GM18951 (cell line): ENCODE results near the gene QPCT.
"Not testable (repeated sequence)": the region's sequence is repeated elsewhere in the genome, so short reads cannot be mapped to it uniquely, and the experiment has no call there.

Experiments used
- POLR2A ChIP-seq: IDR thresholded peaks from 4 replicates; pipeline ENCODE4 v1.6.1; 2011; ENCODE audit warnings: mild to moderate bottlenecking; ENCODE audit not compliant: insufficient read length, insufficient read depth; ENCODE audit errors: extremely low read depth
- in situ Hi-C: fragments of 300-500 bp; cut with MboI; formaldehyde crosslinking; loops from one replicate; pipeline ENCODE4 v1.12.0; 2022; ENCODE audit warnings: low sequenced_read_pairs, mixed read lengths, inconsistent platforms; ENCODE audit not compliant: unreplicated experiment

Gene QPCT

GRCh38 chr2:37378411-37378810, 34.0 kb downstream of the QPCT start:
- in situ Hi-C loops, result no loop called here
- TF ChIP-seq POLR2A, result no peak

GRCh38 chr2:37379881-37380296, 35.5 kb downstream of the QPCT start:
- no peak for TF ChIP-seq POLR2A
- in situ Hi-C loops, result no loop called here

GRCh38 chr2:37380787-37381186, 36.4 kb downstream of the QPCT start:
- in situ Hi-C loops, result not testable (repeated sequence)

- in situ Hi-C loops, result not testable (repeated sequence)
Observed at GRCh38 chr2:37384261-37384660, 39.8 kb downstream of the QPCT start.

GRCh38 chr2:37387148-37387835, 42.9 kb downstream of the QPCT start:
- in situ Hi-C loops, result no loop called here
- no peak for TF ChIP-seq POLR2A

- in situ Hi-C loops, result no loop called here
- no peak for TF ChIP-seq POLR2A
Observed at GRCh38 chr2:37388074-37388473, 43.6 kb downstream of the QPCT start.

GRCh38 chr2:37389395-37389794, 45.0 kb downstream of the QPCT start:
- TF ChIP-seq POLR2A, result no peak
- in situ Hi-C loops, result no loop called here

GRCh38 chr2:37389989-37390765, 45.7 kb downstream of the QPCT start:
- in situ Hi-C loops, result no loop called here
- TF ChIP-seq POLR2A, result no peak

GRCh38 chr2:37390777-37391176, 46.3 kb downstream of the QPCT start:
- in situ Hi-C loops, result no loop called here
- no peak for TF ChIP-seq POLR2A

GRCh38 chr2:37391711-37392110, 47.3 kb downstream of the QPCT start:
- in situ Hi-C loops, result no loop called here
- no peak for TF ChIP-seq POLR2A

GRCh38 chr2:37392428-37392827, 48.0 kb downstream of the QPCT start:
- in situ Hi-C loops, result no loop called here
- TF ChIP-seq POLR2A, result no peak

- TF ChIP-seq POLR2A, result no peak
- in situ Hi-C loops, result no loop called here
Observed at GRCh38 chr2:37394263-37394662, 49.8 kb downstream of the QPCT start.

GRCh38 chr2:37394796-37395555, 50.5 kb downstream of the QPCT start:
- no peak for TF ChIP-seq POLR2A
- in situ Hi-C loops, result no loop called here
